Eye (tissue), 1 donor: ENCODE data around the gene VGF.

ENCODE experiments used
- DNase-seq: peaks from one replicate; pipeline ENCODE4 v3.0.0-alpha.2; 2015

Gene VGF

GRCh38 chr7:101165958-101166647, 734 bp upstream of the VGF start:
- DNase-seq = no peak

- peak; percentile 66 for DNase-seq
Observed at GRCh38 chr7:101164071-101164840, 1.1 kb downstream of the VGF start.

- DNase-seq = peak; percentile 80
Observed at GRCh38 chr7:101163279-101164070, 1.9 kb downstream of the VGF start.

GRCh38 chr7:101162551-101163278, 2.7 kb downstream of the VGF start:
- peak; percentile 79 for DNase-seq

- no peak for DNase-seq
Observed at GRCh38 chr7:101161692-101162471, 3.5 kb downstream of the VGF start.

- DNase-seq = no peak
Observed at GRCh38 chr7:101160910-101161309, 4.5 kb downstream of the VGF start.

- no peak for DNase-seq
Observed at GRCh38 chr7:101159696-101160674, 5.4 kb downstream of the VGF start.

GRCh38 chr7:101156866-101157589, 8.3 kb downstream of the VGF start:
- no peak for DNase-seq

- no peak for DNase-seq
Observed at GRCh38 chr7:101156277-101156676, 9.1 kb downstream of the VGF start.

GRCh38 chr7:101155303-101155702, 10.1 kb downstream of the VGF start:
- no peak for DNase-seq

- no peak for DNase-seq
Observed at GRCh38 chr7:101154693-101155102, 10.7 kb downstream of the VGF start.

- DNase-seq = peak; percentile 99
Observed at GRCh38 chr7:101153969-101154692, 11.2 kb downstream of the VGF start, which contains the start of gene AP1S1. Gene AP1S1, plus strand, starts transcription at chr7:101154476. Its CDS starts 39 bp downstream, at chr7:101154515.

- no peak for DNase-seq
Observed at GRCh38 chr7:101151908-101152651, 13.3 kb downstream of the VGF start.

- no peak for DNase-seq
Observed at GRCh38 chr7:101140746-101141382, 24.5 kb downstream of the VGF start.

- DNase-seq = no peak
Observed at GRCh38 chr7:101140339-101140699, 25.1 kb downstream of the VGF start.

GRCh38 chr7:101138213-101138870, 27.0 kb downstream of the VGF start:
- DNase-seq = peak; percentile 77

GRCh38 chr7:101137651-101138212, 27.6 kb downstream of the VGF start:
- DNase-seq = no peak
